Lower leg skin (tissue), 4 donors: ENCODE data around the gene NHERF2. TPM values are rescaled to one million over a fixed set of nuclear protein-coding genes. Genes with fewer than 3 reads are reported as not detected.
A peak's percentile ranks its signal among the peaks of the same experiment; 100 is the strongest.

ENCODE experiments used
- DNase-seq, 2 donors: peaks; one replicate each; pipeline ENCODE4 v3.0.0-alpha.2; 2019; ENCODE audit warnings: low spot score in 2 of 2
- H3K4me3 ChIP-seq: fragments of 200-600 bp; sonication (generic); 2 replicates; pipeline ENCODE4 v1.5.1; 2017; ENCODE audit warnings: mild to moderate bottlenecking, low read depth; ENCODE audit not compliant: poor library complexity, severe bottlenecking
- CTCF ChIP-seq, 3 donors: fragments of 450-650 bp; IDR thresholded peaks; one replicate each; pipeline ENCODE4 v1.5.1; 2016; ENCODE audit warnings: antibody characterized with exemption in 3 of 3, mild to moderate bottlenecking in 3 of 3, moderate library complexity in 2 of 3
- POLR2A ChIP-seq, 2 donors: fragments of 450-650 bp; IDR thresholded peaks; one replicate each; pipeline ENCODE4 v1.6.1; 2016 to 2017; ENCODE audit warnings: antibody characterized with exemption in 2 of 2, mild to moderate bottlenecking in 1 of 2, moderate library complexity in 1 of 2
- whole genome bisulfite sequencing, 2 donors: methylation state at CpG; one replicate each; pipeline ENCODE4 v1.1.5; 2018; 5-methylcytosine and 5-hydroxymethylcytosine counted together
- intact Hi-C: fragments of 100-400 bp; cut with DNase I; formaldehyde crosslinking; loops from one replicate; pipeline ENCODE4 v1.15.0; 2023; ENCODE audit warnings: low total_unique reads
- total RNA-seq, 4 donors: library from RNA; depleted of rRNA; stranded (reverse); fragments of >200 nt; gene quantifications; one replicate each; pipeline ENCODE4 v1.1.0, GENCODE V29; 2016

NHERF2 gene
- total RNA-seq, 4 donors from 2014 or later, result 11.9 to 30.6 (median 27.3) TPM

GRCh38 chr16:2027024-2028010 lies 615 bp downstream of the NHERF2 start:
- intact Hi-C loops, result no loop called here
- no peak for DNase-seq
- TF ChIP-seq POLR2A (IDR thresholded peaks at IDR 0.05), result no peak
- no peak for TF ChIP-seq CTCF (IDR thresholded peaks at IDR 0.05)
- 9 to 15% methylated on average over 14 to 27 of the region's 76 CpGs for WGBS, 2 donors
- peak overlapping the region; percentile 31 for H3K4me3 ChIP-seq

GRCh38 chr16:2028146-2028545 lies 1.4 kb downstream of the NHERF2 start:
- intact Hi-C loops, result no loop called here
- WGBS, 2 donors, result 83 to 87% methylated on average over 3 of the region's 3 CpGs
- H3K4me3 ChIP-seq, result no peak overlapping the region
- DNase-seq, result no peak
- TF ChIP-seq POLR2A (IDR thresholded peaks at IDR 0.05) (no peak), CTCF (IDR thresholded peaks at IDR 0.05) (no peak)

GRCh38 chr16:2028620-2029220 lies 2.0 kb downstream of the NHERF2 start:
- intact Hi-C loops, result no loop called here
- TF ChIP-seq POLR2A (IDR thresholded peaks at IDR 0.05), result no peak
- no peak for TF ChIP-seq CTCF (IDR thresholded peaks at IDR 0.05)
- WGBS, 2 donors, result 77 to 86% methylated on average over 10 to 18 of the region's 18 CpGs
- no peak for DNase-seq
- no peak overlapping the region for H3K4me3 ChIP-seq

GRCh38 chr16:2029350-2029749 lies 2.6 kb downstream of the NHERF2 start:
- 85 to 86% methylated on average over 5 to 18 of the region's 22 CpGs for WGBS, 2 donors
- no peak for DNase-seq
- H3K4me3 ChIP-seq, result no peak overlapping the region
- intact Hi-C loops, result no loop called here
- TF ChIP-seq POLR2A (IDR thresholded peaks at IDR 0.05), result no peak
- no peak for TF ChIP-seq CTCF (IDR thresholded peaks at IDR 0.05)

- no peak for TF ChIP-seq POLR2A (IDR thresholded peaks at IDR 0.05)
- TF ChIP-seq CTCF (IDR thresholded peaks at IDR 0.05), result no peak
- no peak overlapping the region for H3K4me3 ChIP-seq
- 87 to 97% methylated on average over 7 to 10 of the region's 11 CpGs for WGBS, 2 donors
- no peak for DNase-seq
- intact Hi-C loops, result loop anchor here (10.0 kb wide), 1 partner anchor 55 kb away; no protein-coding TSS in a partner anchor
Observed at GRCh38 chr16:2030036-2030435, 3.3 kb downstream of the NHERF2 start.
